HepG2 (cell line): ENCODE results near the gene MPHOSPH8. TPM values are rescaled to one million over a fixed set of nuclear protein-coding genes. Genes with fewer than 3 reads are reported as not detected.

ENCODE experiments used
- ATAC-seq: fragments of 200-7000 bp; cut with Tn5 transposase; 3 replicates; pipeline ENCODE4 v1.9.1; 2020; ENCODE audit warnings: mild to moderate bottlenecking, moderate library complexity
- BruUV-seq: library from RNA; stranded (reverse); fragments of 400-500 nt; replicated peaks from 2 replicates; lab custom pipeline; 2021; lab: Mats Ljungman, UMichigan
- CTCF ChIA-PET: fragments of 300-600 bp; formaldehyde crosslinking; extraction: SDS; loops from one replicate; lab custom pipeline; 2021; ENCODE audit warnings: low total read pairs, inconsistent platforms, low intra/inter-chr PET ratio; lab: Yijun Ruan, JAX
- POLR2A ChIA-PET: fragments of 350-600 bp; sonication (Branson Sonifier 250); formaldehyde crosslinking; loops from one replicate; lab custom pipeline; 2020; ENCODE audit warnings: antibody characterized with exemption, inconsistent platforms; lab: Yijun Ruan, JAX
- DNase-seq: peaks from one replicate; pipeline ENCODE4 v3.0.0-alpha.2; 2015; ENCODE audit warnings: low spot score
- FAIRE-seq: peaks from 3 replicates; lab custom pipeline; 2011; peaks lifted over from hg19 to GRCh38; lab: Jason Lieb, UNC
- H2AFZ ChIP-seq: one replicate; pipeline ENCODE4 v1.6.1; 2011; ENCODE audit warnings: low read length, inconsistent platforms
- H3K27ac ChIP-seq: fragments of 300-600 bp; 3 replicates; pipeline ENCODE4 v1.8.0; 2011; ENCODE audit warnings: mixed run types, mild to moderate bottlenecking, mixed read lengths, low read length, inconsistent platforms; ENCODE audit not compliant: insufficient read depth; ENCODE audit errors: extremely low read length
- H3K27me3 ChIP-seq, 2 experiments: fragments of 200-600 bp in 1 of 2; 2 replicates in 1 of 2; 3 replicates in 1 of 2; pipeline versions ENCODE4 v1.6.0 to v1.8.0; 2011; ENCODE audit warnings: low read length in 2 of 2, mild to moderate bottlenecking in 2 of 2, moderate library complexity in 2 of 2, inconsistent platforms in 1 of 2; ENCODE audit not compliant: insufficient read depth in 2 of 2, control insufficient read depth in 1 of 2
- H3K36me3 ChIP-seq, 2 experiments: fragments of 200-600 bp in 1 of 2; replicated peaks in 1 of 2; 2 replicates in 1 of 2; 3 replicates in 1 of 2; pipeline versions ENCODE4 v1.5.1 to v1.8.0; 2011; ENCODE audit warnings: low read length in 2 of 2, inconsistent platforms in 1 of 2; ENCODE audit not compliant: insufficient read depth in 2 of 2, control insufficient read depth in 1 of 2
- H3K4me1 ChIP-seq: 2 replicates; pipeline ENCODE4 v1.5.1; 2012; ENCODE audit warnings: low read length, inconsistent platforms; ENCODE audit not compliant: insufficient read depth
- H3K4me2 ChIP-seq: 2 replicates; pipeline ENCODE4 v1.6.0; 2011; ENCODE audit warnings: low read depth, low read length, inconsistent platforms
- H3K4me3 ChIP-seq, 3 experiments: fragments of 200-600 bp in 1 of 3; sonication (generic), shearing (Covaris generic) in 1 of 3; replicated peaks in 1 of 3; 2 replicates each; pipeline ENCODE4 v1.5.1; 2011 to 2016; ENCODE audit warnings: low read length in 3 of 3, inconsistent platforms in 2 of 3, low read depth in 2 of 3, mild to moderate bottlenecking in 2 of 3, control low read depth in 1 of 3, mixed read lengths in 1 of 3; ENCODE audit not compliant: insufficient read depth in 1 of 3
- H3K79me2 ChIP-seq: one replicate; pipeline ENCODE4 v1.6.1; 2011; ENCODE audit warnings: low read length, inconsistent platforms; ENCODE audit not compliant: insufficient read depth
- H3K9ac ChIP-seq: 2 replicates; pipeline ENCODE4 v1.6.0; 2011; ENCODE audit warnings: mild to moderate bottlenecking, low read depth, low read length, inconsistent platforms; ENCODE audit not compliant: insufficient read depth
- H3K9me3 ChIP-seq: 2 replicates; pipeline ENCODE4 v1.5.1; 2012; ENCODE audit warnings: mild to moderate bottlenecking, low read length
- H4K20me1 ChIP-seq: 2 replicates; pipeline ENCODE4 v1.6.0; 2011; ENCODE audit warnings: inconsistent platforms, mild to moderate bottlenecking, low read length, moderate library complexity; ENCODE audit not compliant: insufficient read depth
- AHR ChIP-seq: IDR thresholded peaks from 2 replicates; pipeline ENCODE4 v1.6.1; 2018; ENCODE audit warnings: missing genetic modification reagents, missing compliant biosample characterization
- HNRNPL ChIP-seq: fragments of 200-400 bp; formaldehyde crosslinking; IDR thresholded peaks from 2 replicates; pipeline ENCODE4 v1.6.1; 2017; ENCODE audit warnings: mild to moderate bottlenecking, low read depth, low read length
- LBX2 ChIP-seq: sonication (generic); formaldehyde crosslinking; IDR thresholded peaks from 2 replicates; pipeline ENCODE4 v1.5.0; 2020; ENCODE audit warnings: missing genetic modification reagents, mild to moderate bottlenecking, borderline replicate concordance
- MAFF ChIP-seq: IDR thresholded peaks from 2 replicates; pipeline ENCODE4 v1.6.1; 2011; ENCODE audit warnings: low read depth, low read length, improper control_type of control experiment
- MAFK ChIP-seq, 2 experiments: IDR thresholded peaks in 1 of 2; conservative IDR thresholded peaks in 1 of 2; 2 replicates each; pipeline ENCODE4 v1.6.1; 2011; ENCODE audit warnings: improper control_type of control experiment in 2 of 2, low read length in 2 of 2
- NCOA5 ChIP-seq: sonication (generic); formaldehyde crosslinking; IDR thresholded peaks from 2 replicates; pipeline ENCODE4 v1.4.0; 2020; ENCODE audit warnings: missing genetic modification reagents
- RFX3 ChIP-seq: IDR thresholded peaks from 2 replicates; pipeline ENCODE4 v1.6.1; 2016; ENCODE audit warnings: missing biosample characterization, missing genetic modification reagents
- SAFB2 ChIP-seq: sonication (generic); formaldehyde crosslinking; IDR thresholded peaks from 2 replicates; pipeline ENCODE4 v1.5.1; 2020; ENCODE audit warnings: missing genetic modification reagents, low read depth, mild to moderate bottlenecking, borderline replicate concordance
- ZBTB7A ChIP-seq: sonication (generic); formaldehyde crosslinking; IDR thresholded peaks from 2 replicates; pipeline ENCODE4 v1.8.0; 2022; ENCODE audit warnings: mild to moderate bottlenecking, missing genetic modification reagents
- WGBS: methylation state at CpG from one replicate; pipeline ENCODE4 v1.1.6; 2017; ENCODE audit warnings: low lambda C conversion rate; 5-methylcytosine and 5-hydroxymethylcytosine counted together
- in situ Hi-C: cut with HindIII; loops from 2 replicates; pipeline ENCODE4 v1.10.0; 2017; ENCODE audit warnings: low pct_unique_long_range_greater_than_20kb; ENCODE audit not compliant: extremely low pct_ligation_motif_present
- intact Hi-C: fragments of 100-400 bp; cut with micrococcal nuclease; formaldehyde crosslinking; loops from one replicate; pipeline ENCODE4 v1.10.0; 2022; ENCODE audit not compliant: unreplicated experiment
- polyA plus RNA-seq, 8 experiments: library from polyadenylated mRNA; depleted of rRNA in 3 of 8; stranded (reverse) in 7 of 8; unstranded in 1 of 8; fragments of >200 nt; fragmentation: Illumina TruSeq in 4 of 8; extraction: Trizol in 4 of 8; gene quantifications; 2 replicates each; pipeline versions ENCODE4 v1.2.1 to v1.2.3, GENCODE V29; 2011 to 2016; ENCODE audit warnings: low read depth in 4 of 8, missing spikeins in 1 of 8, mixed read lengths in 1 of 8; ENCODE audit not compliant: insufficient read depth in 1 of 8
- total RNA-seq, 5 experiments: library from RNA; depleted of rRNA; stranded (reverse); fragments of >200 nt; fragmentation: Illumina TruSeq; extraction: Trizol; gene quantifications; 2 replicates each; pipeline ENCODE4 v1.2.3, GENCODE V29; 2016; ENCODE audit warnings: low read depth in 1 of 5

Gene MPHOSPH8
- total and polyA plus RNA-seq, 2 of the 13 experiments (the other 11 are each of a cell fraction or from before 2014, with no cell fraction given), result 17.3 to 20.9 TPM

GRCh38 chr13:19658831-19659230 is 25.4 kb downstream of the MPHOSPH8 start:
- TF ChIP-seq ZBTB7A (CRISPR knock-in tag) (no peak), LBX2 (CRISPR knock-in tag) (no peak), NCOA5 (no peak)
- H3K9ac ChIP-seq, result no peak overlapping the region
- H3K27ac ChIP-seq, result no peak overlapping the region
- in situ Hi-C loops (no loop called here), intact Hi-C loops (no loop called here)
- no TSS peak for BruUV-seq
- H3K4me2 ChIP-seq, result no peak overlapping the region
- no peak overlapping the region for H3K4me3 ChIP-seq
- ChIA-PET CTCF (no interaction called here), POLR2A (no interaction called here)
- no peaks in the 10 kb centered on the region for H3K79me2 ChIP-seq
- ATAC-seq, result no peak
- no peaks in the 10 kb centered on the region for H3K4me1 ChIP-seq
- H3K27me3 ChIP-seq, result no peaks in the 10 kb centered on the region
- peaks cover 7 to 34% of the 10 kb centered on the region in 2 experiments; a peak in 4 of 5 replicates for H3K36me3 ChIP-seq
- no peaks in the 10 kb centered on the region for H4K20me1 ChIP-seq
- no peaks in the 10 kb centered on the region for H3K9me3 ChIP-seq
- no peak for DNase-seq
- FAIRE-seq, result no peak
- H2AFZ ChIP-seq, result no peak overlapping the region

GRCh38 chr13:19661126-19661525 is 27.7 kb downstream of the MPHOSPH8 start:
- Histone ChIP-seq H4K20me1 (no peaks in the 10 kb centered on the region), H3K27ac (no peak overlapping the region), H3K36me3 (peaks cover 11 to 44% of the 10 kb centered on the region in 2 experiments; a peak in 4 of 5 replicates), H2AFZ (no peak overlapping the region), H3K9ac (no peak overlapping the region), H3K4me1 (no peaks in the 10 kb centered on the region), H3K9me3 (no peaks in the 10 kb centered on the region), H3K4me2 (no peak overlapping the region), H3K27me3 (no peaks in the 10 kb centered on the region), H3K4me3 (no peak overlapping the region), H3K79me2 (no peaks in the 10 kb centered on the region)
- intact Hi-C loops, result no loop called here
- WGBS, result 99% methylated on average over 2 of the region's 2 CpGs
- POLR2A ChIA-PET, result no interaction called here
- DNase-seq (no peak), FAIRE-seq (no peak), ATAC-seq (no peak)
- in situ Hi-C loops, result no loop called here
- TF ChIP-seq RFX3 (CRISPR knock-in tag) (no peak), AHR (CRISPR knock-in tag) (no peak), MAFK (conservative IDR thresholded peaks at IDR 0.05 in 1 of 2, IDR thresholded peaks at IDR 0.05 in 1 of 2; ENCODE audit: low read length in 2 of 2) (peak; percentile 55 to 80), HNRNPL (no peak), SAFB2 (no peak), MAFF (peak; percentile 76)
- no TSS peak for BruUV-seq
- CTCF ChIA-PET, result no interaction called here
